HG03460 (cell line): ENCODE data around the gene KLF15.
A peak's percentile ranks its signal among the peaks of the same experiment; 100 is the strongest.

ENCODE experiments used
- ATAC-seq: cut with Tn5 transposase; IDR thresholded peaks from one replicate; pipeline ENCODE4 v1.9.1; 2021; ENCODE audit not compliant: unreplicated experiment

The KLF15 gene

DNA sequence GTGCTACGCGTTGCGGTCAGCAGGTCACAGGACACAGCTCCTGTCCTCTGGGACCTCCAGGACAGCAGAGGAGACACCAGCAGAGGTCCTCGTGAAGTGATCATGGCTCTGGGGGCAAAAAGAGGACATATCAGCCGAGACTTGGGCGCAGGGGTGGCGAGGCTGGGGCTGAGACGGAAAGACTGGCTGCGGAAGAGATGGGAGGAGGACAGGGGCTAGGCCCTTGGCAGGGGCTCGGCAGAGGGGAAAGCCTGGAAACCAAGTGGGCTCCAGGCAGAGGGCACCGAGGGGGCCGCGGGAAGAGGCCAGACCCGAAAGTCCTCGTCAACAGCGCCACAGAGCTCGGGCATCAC lies 32.6 kb upstream of the KLF15 start:
- ATAC-seq: no peak

DNA sequence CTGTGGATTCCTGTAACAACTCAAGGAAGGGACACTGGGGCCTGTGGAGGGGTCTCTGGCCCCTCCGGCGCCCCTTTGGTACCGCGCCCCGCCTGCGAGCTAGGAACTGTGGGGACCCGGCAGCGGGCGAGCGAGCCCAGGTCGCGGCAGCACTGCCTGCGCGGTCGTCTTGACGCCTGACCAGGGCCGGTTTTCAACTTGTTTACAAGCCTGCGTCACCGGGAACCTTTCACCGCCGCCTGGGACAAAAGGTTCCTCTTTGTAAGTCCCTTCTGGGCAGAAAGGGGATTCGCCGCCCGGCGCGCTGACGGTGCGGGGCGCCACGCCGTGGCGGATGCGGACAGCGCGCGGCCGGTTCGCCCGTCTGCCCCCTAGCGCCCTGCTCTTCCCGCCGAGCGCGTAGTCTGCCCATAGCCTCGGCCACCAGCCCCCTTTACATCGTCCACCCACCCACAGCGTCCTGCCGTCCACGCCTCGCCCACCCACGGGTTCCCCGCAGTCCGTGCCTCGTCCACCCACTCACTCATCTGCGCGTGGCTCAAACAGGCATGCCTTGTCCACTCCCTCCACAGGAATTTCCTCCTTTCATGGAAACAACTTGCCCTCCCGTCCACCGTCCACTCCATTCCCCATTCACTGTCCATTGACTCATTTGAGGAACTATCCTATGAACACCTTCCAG lies 32.0 kb upstream of the KLF15 start:
- ATAC-seq: peak; percentile 79

DNA sequence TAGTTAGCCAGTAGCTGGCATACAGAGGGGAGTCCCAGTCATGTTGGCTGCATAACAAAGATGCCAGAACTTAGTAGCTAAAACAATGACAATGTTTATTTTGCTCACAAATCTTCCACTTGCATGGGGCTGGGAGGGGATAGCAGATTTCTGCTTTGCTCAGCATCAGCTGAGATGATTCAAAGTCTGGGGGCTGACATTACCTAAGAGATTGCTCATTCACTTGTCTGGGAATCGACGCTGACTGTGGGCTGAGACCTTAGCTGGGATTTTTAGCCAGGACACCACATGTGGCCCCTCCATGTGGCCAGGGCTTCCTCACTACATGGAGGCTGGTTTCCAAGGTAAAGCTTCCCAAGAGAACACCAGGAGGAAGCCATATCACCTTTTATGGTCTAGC lies 24.8 kb upstream of the KLF15 start:
- no peak for ATAC-seq

DNA sequence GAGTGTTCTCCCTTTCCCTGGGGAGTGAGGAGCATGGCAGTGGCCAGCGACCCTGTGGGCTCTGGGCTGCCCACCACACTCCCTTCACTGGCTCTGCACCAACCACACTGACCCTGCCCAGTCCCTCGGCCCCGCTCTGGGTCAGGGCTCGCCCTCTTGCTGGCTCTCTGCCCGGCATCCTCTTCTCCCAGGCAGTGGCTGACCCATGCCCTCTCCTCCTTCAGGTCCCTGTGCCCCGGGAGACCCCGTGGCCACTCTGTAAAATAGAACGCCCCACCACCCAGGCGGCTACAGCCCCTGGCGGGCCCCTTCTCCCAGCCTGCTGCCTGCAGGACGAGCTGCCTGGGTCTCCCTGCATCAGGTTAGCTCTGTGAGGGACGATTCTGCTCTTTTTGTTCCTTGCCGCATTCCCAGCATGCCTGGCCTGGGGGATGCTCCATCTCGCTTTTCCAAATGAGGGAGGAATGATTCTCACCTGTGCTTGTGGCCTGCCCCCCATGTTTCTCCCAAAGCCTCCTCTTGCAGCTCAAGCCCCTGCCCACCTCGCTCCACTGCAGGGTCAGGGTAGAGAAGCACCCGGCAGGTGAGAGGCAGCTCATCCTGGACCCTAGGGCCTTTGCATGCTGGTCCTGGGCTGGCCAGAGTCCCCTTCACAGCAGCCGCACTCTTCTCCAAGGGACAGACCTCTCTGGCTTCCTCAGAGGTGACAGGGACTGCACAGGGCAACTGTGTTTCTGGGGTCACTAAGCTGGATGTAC lies 23.0 kb upstream of the KLF15 start:
- no peak for ATAC-seq

DNA sequence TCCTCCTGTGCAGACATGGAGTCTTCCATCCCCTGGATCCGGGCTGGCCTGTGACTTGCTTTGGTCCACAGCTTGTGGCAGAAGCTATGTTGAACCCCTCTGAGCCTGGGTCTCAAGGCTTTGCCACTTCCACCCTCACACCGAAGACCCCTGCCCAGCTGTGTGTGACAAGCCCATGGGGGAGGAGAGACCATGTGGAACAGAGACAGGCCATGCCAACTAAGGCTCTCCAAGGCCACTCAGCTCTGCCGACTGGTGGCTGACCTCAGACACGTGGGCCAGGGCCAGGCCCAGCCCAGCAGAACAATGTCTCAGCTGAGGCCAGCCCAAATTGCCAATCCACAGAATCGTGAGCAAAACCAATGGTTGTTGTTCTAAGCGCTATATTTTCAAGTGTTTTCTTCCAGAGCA lies 21.1 kb upstream of the KLF15 start:
- no peak for ATAC-seq

DNA sequence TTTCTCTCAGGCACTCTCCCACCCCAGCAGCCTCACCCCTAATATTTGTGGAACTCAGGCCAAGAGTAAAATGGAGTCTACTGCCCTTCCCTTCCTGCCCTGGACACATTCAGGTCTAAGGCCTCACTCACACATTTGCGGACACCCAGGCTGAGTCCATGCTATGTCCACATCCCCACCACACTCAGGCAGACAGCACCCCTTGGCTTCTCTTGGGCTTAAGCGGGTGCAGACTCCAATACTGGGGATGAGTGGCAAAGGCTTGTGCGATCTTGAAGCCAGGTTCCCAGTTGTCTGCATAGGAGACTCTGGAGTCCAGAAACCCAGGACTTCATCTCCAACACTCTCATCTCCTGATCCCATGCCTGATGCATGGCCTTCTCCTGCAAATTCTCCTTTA lies 20.0 kb upstream of the KLF15 start:
- ATAC-seq: no peak

DNA sequence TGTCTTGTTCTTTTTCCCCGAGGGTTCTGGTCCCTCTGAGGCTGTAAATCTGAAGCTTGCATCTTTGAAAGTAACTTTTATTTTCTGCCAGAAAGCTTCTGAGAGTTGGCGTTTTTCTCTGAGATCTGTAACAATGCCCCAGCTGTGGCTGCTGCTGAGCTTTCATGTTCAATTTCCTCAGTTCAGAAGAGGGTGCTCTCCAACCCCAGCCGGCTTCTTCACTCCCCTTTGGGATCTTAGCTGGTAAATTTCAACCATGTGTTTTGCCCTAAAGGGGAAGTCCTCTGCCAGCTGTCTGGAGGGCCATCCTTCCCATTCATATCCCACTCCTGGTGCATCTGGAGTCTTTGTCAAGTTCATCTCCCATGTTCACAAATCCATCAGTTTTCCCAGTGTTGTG lies 19.2 kb upstream of the KLF15 start:
- ATAC-seq: no peak

DNA sequence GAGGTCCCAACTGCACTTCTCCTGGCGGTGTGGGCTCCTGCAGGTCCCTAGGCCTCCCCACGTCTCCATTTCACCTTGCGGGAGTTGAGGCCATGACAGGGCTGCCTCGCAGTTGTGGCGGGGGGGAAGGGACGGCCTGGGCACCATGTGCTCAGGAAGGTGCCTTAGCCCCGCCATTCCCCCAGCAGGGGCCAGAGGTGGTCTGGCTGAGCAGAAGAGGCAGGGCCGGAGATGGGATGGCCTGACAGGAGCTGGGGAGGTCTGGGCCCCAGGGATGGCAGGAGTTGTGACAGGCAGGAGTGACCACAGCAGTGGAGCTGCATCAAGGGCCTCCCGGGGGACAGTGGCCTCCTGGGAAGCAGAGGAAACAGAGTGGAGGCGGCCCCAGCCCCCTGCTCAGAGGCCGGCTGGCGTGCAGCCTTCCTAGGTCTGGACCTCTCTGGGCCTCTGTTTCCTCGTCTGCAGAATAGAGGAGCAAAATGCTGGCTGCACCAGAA lies 18.7 kb upstream of the KLF15 start:
- no peak for ATAC-seq

DNA sequence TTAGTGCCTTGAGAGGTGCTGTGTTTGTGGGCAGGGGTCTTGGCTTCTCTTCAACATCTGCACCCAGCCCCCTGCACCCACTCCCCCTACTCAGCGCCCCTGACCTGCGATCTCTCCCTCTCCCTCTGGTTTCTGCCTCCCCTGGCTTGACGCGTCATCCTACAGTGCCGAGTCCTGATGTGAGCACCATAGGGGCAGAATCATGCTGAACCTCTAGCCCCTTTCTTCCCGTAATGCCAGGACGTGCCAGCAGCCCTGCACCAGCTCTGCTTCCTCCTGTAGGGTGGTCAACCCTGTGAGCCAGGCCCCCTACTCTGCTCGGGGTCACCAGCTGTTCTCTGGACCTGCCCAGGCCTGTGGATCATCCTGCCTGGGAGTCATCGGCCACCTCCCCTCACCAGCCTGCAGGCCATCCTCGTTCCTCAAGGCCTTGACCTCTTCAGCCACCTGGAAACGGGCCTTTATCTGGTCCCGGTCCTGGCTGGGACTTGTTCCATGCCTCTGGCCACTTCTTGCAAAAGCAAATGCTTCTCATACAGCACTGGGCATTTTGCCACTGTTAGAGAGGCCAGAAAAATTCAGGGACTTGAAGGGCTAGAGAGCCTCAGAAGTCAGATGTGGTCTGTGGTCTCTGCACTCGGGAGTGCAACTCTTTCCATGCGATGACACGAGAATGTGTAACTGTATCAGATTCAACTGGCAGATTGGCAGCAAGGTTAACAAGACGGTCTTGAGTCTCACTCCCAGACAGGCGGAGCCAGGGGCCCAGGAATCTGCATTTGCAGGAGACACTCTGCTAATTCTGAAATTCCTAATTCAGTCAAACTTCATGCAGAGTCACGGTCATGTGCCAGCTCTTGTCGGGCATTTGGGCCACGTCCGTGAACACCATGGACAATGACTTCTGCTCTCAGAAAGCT lies 16.7 kb upstream of the KLF15 start:
- no peak for ATAC-seq

DNA sequence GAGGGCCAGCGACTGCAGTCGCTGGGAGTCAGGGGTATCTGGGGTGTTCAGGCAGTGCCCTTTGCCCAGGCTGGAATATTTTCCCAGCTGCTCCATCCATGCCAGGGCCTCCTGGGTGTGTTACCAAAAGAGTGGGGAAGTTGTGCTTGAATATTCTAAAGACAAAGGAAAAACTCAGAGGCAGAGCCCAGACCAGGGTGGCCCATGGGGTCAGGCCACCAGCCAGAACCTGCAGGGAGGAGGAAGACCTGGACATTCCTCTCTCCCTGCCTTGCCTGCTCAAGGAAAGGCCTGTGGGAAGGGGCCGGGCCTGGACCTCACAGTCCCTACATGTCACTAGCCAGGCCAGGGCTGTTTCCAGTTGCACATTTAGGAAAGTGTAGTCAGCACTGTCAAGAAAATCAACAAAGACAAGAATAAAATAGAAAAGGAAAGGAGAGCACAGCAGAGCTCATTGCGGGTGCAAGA lies 16.0 kb upstream of the KLF15 start:
- ATAC-seq: no peak

DNA sequence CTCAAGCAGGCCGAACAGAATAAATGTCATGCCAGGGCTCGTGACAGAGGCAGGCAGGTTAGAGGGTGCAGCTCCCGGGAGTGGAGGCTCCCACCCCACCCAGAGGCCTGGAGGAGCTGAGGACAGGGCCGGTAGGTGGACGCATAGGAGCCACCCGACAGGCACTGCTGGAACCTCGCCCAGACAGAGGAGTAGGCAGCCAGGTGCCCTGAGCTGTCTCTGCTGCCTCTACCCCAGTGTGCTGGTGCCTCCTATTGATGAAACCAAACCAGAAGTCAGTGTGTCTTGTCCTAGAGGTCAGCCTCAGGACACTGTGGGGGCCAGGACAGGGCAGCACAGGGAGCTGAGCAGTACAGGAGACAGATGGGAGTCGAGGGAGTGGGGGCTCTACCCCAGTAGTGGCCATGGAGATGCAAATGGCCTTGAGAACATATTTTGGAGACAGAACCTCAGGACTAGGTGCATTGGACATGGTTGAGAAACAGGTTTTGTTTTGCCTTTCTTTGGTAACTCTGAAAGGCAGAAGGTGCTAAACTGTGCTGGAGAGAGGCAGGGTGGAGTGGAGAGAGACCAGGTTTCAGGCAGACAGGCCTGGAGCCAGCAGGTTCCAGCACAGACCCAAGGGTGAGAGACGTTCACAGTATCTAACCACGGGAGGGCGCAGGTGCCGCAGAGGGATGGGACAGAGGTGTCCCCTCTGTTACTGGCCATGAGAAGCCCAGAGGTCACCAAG lies 15.4 kb upstream of the KLF15 start:
- no peak for ATAC-seq

DNA sequence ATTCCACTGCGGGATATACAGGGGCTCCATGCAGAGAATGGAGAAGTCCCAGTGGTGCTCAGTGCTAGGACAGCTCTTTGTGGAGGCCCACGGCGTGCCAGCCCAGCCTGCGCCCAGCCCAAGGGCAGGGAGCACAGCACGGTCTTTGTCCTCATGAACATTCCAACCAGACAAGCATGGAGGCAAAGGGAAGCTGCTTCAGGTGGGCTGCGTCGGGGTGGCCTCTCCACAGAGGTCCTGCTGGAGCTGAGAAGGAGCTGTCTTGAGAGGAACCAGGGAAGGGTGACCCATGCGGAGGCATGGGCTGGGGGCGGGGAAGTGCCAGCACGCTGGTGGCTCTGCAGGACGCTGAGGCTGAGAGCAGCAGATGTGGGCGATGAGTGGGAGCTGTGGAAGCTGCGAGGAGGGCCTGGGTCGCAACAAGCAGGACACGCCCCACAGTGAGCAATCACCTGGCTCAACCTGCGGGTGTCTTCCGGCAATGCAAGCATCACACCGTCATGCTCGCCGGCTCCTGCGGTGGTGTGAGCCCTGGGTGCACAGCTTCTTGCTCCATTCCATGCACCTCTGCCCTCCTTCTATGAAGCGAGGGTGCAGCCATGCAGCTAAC lies 14.0 kb upstream of the KLF15 start:
- no peak for ATAC-seq

DNA sequence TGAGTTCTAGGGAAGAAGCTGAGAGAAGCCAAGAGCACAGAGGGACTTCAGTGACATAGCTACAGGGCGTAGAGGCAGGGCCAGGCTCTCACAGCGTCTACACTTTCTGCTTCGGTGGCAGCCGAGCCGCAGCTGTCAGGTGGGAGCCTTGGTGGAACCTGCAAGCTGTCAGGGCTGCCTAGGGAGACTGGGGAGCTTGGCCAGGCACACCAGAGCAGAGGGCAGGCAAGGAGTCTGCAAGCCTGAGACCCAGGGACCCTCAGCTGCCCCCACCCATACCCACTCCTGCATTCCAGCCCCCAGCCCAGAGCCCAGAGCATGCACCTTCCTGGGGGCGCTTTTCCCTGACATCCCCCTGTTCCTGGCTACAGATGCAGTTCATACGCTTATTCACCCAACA lies 13.4 kb upstream of the KLF15 start:
- ATAC-seq: no peak

DNA sequence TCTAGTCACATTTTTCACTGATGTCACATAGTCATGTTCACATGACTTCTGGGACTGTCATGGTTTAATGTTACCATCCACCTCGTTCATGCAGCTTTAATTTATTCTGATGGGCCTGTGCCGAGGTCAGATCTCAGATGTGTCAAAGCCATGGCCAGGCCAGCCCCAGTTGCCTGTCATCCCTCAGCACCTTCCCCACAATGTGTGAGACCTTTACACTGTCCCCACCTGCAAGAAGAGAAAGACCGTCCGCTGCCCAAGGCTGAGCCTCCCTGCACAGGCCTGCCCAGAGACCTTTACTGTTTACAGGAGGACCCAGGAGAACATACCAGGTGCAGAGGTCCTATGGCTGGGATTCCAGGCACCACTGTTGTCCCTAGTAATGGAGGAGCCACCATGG lies 12.8 kb upstream of the KLF15 start:
- ATAC-seq: no peak

DNA sequence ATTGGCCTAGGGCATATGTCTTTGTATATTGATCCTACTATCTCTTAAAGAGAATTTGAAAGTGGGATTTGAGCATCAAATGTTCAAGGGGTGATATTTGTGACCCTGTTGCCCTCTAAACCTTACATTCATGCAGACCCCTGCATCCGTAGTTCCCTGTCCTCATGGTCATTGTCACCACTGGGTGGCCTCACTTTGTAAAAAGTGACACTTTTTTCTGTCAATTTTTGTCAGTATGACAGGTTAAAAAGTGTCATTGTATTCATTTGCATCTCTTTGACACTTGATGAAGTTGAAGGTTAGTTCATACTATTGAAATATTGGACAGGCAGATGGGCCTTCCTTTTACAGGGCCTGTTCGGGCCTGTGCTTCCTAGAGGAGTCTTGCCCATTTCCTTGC lies 12.3 kb upstream of the KLF15 start:
- no peak for ATAC-seq

DNA sequence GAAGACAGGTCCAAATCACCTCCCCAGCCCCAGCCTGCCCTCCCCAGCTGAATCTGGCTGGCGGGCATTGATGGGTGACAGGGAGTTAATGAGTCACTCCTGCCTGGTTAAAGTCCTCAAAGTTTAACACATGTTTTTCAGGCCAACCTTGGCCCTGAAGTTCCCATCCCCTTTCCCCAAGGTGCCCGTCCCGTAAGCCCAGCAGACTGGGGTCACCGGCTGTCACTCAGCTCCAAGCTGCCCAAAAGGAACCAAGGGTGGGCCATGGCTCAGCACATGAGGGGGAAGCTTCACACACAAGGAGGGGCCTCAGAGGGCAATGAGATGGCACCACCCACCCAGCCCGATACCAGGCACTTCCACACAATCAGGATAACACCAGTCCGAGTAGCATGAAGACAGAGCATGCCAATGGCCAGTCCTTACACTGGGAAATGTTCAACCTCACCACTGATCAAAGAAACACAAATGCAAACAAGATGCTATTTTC lies 10.2 kb upstream of the KLF15 start:
- no peak for ATAC-seq

DNA sequence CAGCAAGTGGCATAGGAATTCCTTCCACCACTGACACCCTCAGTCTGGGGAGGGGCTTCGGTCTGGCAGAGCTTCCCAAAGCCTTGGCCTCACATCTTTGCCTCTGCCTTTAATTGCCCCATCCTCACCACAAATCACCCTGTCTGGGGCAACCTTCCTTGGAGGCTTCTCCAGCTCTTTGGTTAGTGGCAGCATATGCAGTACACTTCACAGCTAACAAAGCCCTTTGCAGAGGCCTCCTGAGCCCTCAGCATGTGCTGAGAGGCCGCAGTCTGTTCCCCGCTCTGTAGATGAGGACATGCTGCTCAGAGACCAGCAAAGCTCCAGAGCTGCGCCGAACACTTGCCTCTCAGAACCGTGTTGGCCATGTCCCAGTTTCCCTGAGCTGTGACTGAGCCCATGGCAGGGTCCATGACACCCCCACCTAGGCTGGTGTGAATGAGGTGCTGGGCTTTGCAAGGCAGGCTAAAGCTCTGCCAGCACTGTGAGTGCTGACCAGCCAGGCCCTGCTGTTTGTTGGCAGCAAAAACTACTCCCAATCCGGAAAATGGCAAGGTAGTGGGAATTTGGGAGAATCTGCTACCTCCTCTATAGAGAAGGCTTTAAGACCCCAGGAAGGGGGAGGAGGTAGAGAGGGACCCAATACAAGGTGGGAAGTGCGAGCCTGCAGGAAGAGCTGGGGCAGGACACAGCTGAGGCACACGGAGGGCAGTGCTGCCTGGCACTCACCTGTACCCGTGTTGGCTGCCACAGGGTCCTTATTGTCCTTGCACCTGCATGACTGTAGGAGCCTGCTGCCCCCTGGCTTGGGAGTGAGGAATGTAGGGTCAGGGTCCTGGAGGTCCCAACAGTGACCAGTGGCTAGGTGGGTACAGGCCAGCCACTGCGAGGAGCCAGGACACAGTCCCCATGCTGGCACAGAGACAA lies 8.4 kb upstream of the KLF15 start:
- no peak for ATAC-seq

DNA sequence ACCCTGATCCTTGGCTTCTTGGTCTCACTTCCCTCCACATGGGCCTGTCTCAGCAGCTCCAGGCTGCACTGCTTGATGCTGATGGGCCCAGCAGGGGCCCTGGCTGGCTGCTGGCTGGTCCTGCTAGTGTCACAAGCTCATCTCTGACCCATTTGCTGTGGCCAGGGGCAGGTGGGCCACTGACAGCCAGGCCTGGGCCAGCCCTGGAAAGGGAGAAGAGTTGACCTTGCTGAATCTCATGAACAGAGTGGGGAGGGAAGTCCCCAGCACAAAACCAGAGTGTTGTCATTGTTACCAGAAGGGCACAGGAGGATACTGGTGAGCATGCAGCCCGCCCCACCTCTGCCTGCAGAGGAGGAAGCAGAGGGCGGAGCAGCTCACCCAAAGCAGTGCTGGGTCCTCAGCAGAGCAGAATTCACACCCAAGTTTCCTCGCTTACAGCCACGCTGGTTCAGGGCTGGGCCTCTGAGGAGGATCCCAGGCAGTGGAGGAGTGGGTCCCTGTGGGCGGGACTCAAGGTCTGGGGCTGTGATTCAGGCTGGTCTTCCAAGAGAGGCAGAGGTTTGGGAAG lies 7.6 kb upstream of the KLF15 start:
- no peak for ATAC-seq

DNA sequence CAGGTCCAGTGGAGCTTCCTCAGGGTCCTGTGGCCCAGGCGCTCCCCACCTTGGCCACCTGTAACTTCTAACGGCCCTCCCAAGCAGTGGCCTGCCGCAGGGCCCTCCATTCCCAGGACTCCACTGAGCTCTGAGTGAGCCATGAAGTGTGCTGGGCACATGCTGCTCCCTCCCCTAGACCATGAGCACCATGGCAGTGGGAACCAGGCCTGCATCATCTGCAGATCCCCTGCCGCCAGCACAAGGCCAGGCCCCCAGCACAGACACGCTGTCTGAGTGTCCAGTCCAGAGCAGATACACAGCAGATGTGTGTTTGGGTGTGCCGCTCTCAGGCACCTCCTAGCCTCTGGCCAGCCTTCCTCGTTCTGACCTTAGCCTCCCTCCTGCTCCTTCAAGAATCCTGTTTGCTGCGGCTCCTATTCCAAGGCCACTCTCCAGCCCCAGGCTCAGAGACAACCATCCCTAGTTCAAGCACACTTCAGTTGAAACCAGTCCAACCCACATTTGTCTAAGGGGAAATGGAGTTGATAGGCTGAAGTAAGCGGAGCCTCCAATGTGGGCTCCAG lies 7.0 kb upstream of the KLF15 start:
- no peak for ATAC-seq
